Measurements from ENCODE around the gene RPL18A. TPM values are rescaled to one million over a fixed set of nuclear protein-coding genes. Genes with fewer than 3 reads are reported as not detected.
A peak's percentile ranks its signal among the peaks of the same experiment; 100 is the strongest.

The RPL18A gene
- total RNA-seq, 4 donors from 2014 or later, result 799 to 1,594 (median 1,135) TPM

GRCh38 chr19:17847538-17848366, 12.0 kb upstream of the RPL18A start, which contains the start of gene JAK3:
Gene JAK3, minus strand, starts transcription at chr19:17847982. Its CDS starts 3,565 bp downstream, at chr19:17844417.
- H3K4me1 ChIP-seq, result peaks cover 0 to 26% (median 0%) of the 10 kb centered on the region in 3 donors
- 2 to 22% methylated on average over 7 of the region's 40 CpGs for WGBS, 2 donors (ENCODE audit: low coverage in 1 of 2)
- ATAC-seq, result peak; percentile 44
- peak within 1 kb of the TSS in 3 of 4 donors; percentile 69 to 74 (median 69) for H3K27ac ChIP-seq
- peaks cover 63% of the 10 kb centered on the region for H3K27me3 ChIP-seq
- H3K36me3 ChIP-seq, result no peaks in the 10 kb centered on the region
- peak within 1 kb of the TSS; percentile 8 to 48 for H3K4me3 ChIP-seq
- TF ChIP-seq POLR2A (IDR thresholded peaks at IDR 0.05), result no peak
- TF ChIP-seq POLR2AphosphoS5 (IDR thresholded peaks at IDR 0.05), result no peak
- TF ChIP-seq EP300 (IDR thresholded peaks at IDR 0.05), result no peak
- TF ChIP-seq, protein P1, sequence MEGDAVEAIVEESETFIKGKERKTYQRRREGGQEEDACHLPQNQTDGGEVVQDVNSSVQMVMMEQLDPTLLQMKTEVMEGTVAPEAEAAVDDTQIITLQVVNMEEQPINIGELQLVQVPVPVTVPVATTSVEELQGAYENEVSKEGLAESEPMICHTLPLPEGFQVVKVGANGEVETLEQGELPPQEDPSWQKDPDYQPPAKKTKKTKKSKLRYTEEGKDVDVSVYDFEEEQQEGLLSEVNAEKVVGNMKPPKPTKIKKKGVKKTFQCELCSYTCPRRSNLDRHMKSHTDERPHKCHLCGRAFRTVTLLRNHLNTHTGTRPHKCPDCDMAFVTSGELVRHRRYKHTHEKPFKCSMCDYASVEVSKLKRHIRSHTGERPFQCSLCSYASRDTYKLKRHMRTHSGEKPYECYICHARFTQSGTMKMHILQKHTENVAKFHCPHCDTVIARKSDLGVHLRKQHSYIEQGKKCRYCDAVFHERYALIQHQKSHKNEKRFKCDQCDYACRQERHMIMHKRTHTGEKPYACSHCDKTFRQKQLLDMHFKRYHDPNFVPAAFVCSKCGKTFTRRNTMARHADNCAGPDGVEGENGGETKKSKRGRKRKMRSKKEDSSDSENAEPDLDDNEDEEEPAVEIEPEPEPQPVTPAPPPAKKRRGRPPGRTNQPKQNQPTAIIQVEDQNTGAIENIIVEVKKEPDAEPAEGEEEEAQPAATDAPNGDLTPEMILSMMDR (IDR thresholded peaks at IDR 0.05), result no peak
- no peaks in the 10 kb centered on the region for H3K9me3 ChIP-seq

DNA sequence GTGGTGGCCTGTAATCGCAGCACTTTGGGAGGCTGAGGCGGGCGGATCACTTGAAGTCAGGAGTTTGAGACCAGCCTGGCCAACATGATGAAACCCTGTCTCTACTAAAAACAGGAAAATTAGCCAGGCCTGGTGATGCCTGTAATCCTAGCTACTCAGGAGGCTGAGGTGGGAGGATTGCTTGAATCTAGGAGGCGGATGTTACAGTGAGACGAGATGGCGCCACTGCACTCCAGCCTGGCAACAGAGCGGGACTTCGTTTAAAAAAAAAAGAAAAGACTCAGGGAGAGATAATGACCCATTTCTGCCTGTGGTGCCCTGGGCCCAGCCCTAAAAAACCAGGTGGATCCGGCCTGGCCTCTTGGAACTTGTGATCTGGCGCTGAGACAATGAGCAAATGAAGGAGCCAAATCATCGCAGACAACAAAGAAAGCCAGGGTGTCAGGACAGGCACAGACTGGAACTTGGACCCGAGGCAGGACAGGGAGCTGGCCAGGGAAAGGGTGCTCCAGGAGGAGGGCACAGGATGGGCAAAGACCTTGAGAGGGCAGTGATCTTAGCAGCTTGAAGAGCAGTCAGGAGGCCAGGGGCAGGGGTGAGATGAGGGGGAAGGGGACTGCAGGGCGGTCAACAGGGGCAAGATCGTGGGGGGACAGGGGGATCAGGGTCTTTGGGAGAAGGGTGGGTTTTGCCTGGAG, 11.0 kb upstream of the RPL18A start:
- Histone ChIP-seq H3K27me3 (peaks cover 53% of the 10 kb centered on the region), H3K4me3 (no peak overlapping the region), H3K36me3 (no peaks in the 10 kb centered on the region), H3K9me3 (no peaks in the 10 kb centered on the region), H3K27ac (peak overlapping the region in 3 of 4 donors; percentile 69 to 74 (median 69)), H3K4me1 (peaks cover 0 to 22% (median 0%) of the 10 kb centered on the region in 3 donors)
- TF ChIP-seq, protein P1 (IDR thresholded peaks at IDR 0.05), result no peak
- TF ChIP-seq POLR2AphosphoS5 (IDR thresholded peaks at IDR 0.05) (no peak), POLR2A (IDR thresholded peaks at IDR 0.05) (no peak), EP300 (IDR thresholded peaks at IDR 0.05) (no peak)
- WGBS, 2 donors (ENCODE audit: low coverage in 1 of 2), result 80% methylated on average over 8 to 11 of the region's 14 CpGs
- no peak for ATAC-seq

GRCh38 chr19:17854061-17854460, 5.6 kb upstream of the RPL18A start:
- Histone ChIP-seq H3K9me3 (no peaks in the 10 kb centered on the region), H3K4me3 (no peak overlapping the region), H3K4me1 (peaks cover 0 to 1% (median 0%) of the 10 kb centered on the region in 3 donors), H3K27ac (no peak overlapping the region), H3K36me3 (no peaks in the 10 kb centered on the region), H3K27me3 (peaks cover 4% of the 10 kb centered on the region)
- ATAC-seq, result no peak
- WGBS, 2 donors (ENCODE audit: low coverage in 1 of 2), result 75 to 78% methylated on average over 5 of the region's 6 CpGs
- TF ChIP-seq, protein P1 (IDR thresholded peaks at IDR 0.05), result no peak
- TF ChIP-seq POLR2A (IDR thresholded peaks at IDR 0.05) (no peak), POLR2AphosphoS5 (IDR thresholded peaks at IDR 0.05) (no peak), EP300 (IDR thresholded peaks at IDR 0.05) (no peak)

DNA sequence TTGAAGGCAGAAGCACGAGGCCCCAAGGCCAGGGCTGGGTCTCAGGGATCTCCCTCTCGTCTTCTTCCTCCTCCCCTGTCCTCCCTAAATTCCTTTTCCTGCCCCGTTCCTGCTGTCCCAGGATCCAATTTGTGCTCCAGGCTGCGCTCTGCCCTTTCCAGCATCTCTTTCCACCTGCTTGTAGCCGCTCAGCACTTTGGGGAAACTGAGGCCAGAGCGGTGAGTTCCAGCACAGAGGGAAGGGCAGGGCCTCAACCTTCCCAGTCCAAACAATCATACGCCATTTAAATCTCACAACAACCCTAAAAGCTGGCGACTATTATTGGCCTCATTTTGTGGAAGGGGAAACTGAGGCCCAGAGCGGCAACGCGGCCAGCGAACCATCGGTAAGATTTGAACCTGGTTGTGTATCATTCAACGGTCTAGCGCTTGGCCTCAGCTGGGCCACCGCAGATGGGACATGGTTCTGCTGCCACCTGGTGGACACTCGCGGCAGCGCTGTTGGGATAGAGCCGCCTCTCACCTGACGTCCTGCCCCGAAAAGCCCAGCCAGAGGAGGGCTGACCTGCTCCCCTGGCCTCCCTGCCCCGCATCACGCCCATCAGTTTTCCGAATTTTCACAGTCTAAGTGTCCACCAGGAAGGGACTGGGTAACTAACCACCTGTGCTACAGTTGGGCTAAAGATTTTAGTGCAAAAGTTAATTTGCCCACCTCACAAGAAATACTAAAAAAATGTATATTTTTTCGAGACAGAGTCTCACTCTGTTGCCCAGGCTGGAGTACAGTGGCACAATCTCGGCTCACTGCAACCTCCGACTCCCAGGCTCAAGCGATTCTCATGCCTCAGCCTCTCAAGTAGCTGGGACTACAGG, 4.2 kb upstream of the RPL18A start:
- no peaks in the 10 kb centered on the region for H3K27me3 ChIP-seq
- H3K4me1 ChIP-seq, result peaks cover 0 to 8% (median 2%) of the 10 kb centered on the region in 3 donors
- no peaks in the 10 kb centered on the region for H3K9me3 ChIP-seq
- H3K36me3 ChIP-seq, result no peaks in the 10 kb centered on the region
- TF ChIP-seq POLR2AphosphoS5 (IDR thresholded peaks at IDR 0.05), result no peak
- TF ChIP-seq, protein P1 (IDR thresholded peaks at IDR 0.05), result peak in 3 of 4 experiments; percentile 91 to 98 (median 94)
- H3K4me3 ChIP-seq, result no peak overlapping the region
- H3K27ac ChIP-seq, result no peak overlapping the region
- peak; percentile 40 for ATAC-seq
- 23 to 37% methylated on average over 7 to 9 of the region's 29 CpGs for WGBS, 2 donors (ENCODE audit: low coverage in 1 of 2)
